AG04450 (cell line): ENCODE measurements around the gene GNAS. TPM values are rescaled to one million over a fixed set of nuclear protein-coding genes. Genes with fewer than 3 reads are reported as not detected.

Source experiments
- CTCF ChIA-PET: fragments of 300-600, 350-600 bp; formaldehyde crosslinking; extraction: SDS; loops from one replicate; lab custom pipeline; 2022; ENCODE audit warnings: antibody characterized with exemption, inconsistent platforms; lab: Charles Lee
- POLR2A ChIA-PET: fragments of 350-600 bp; formaldehyde crosslinking; extraction: SDS; loops from one replicate; lab custom pipeline; 2021; ENCODE audit warnings: antibody characterized with exemption, inconsistent platforms; lab: Yijun Ruan, JAX
- DNase-seq: peaks from one replicate; pipeline ENCODE4 v3.0.0-alpha.2; 2011; ENCODE audit warnings: low read depth, low spot score
- H3K27ac ChIP-seq: one replicate; pipeline ENCODE4 v1.5.1; 2012; ENCODE audit warnings: low read depth, low read length, control low read depth
- H3K27me3 ChIP-seq: one replicate; pipeline ENCODE4 v1.6.0; 2012; ENCODE audit warnings: low read length; ENCODE audit not compliant: control insufficient read depth, insufficient read depth
- H3K4me3 ChIP-seq: 2 replicates; pipeline ENCODE4 v1.5.1; 2011; ENCODE audit warnings: mild to moderate bottlenecking, low read depth, low read length, control low read depth
- H3K9me3 ChIP-seq: 2 replicates; pipeline ENCODE4 v1.5.1; 2012; ENCODE audit warnings: low read length; ENCODE audit not compliant: control insufficient read depth, insufficient read depth
- CTCF ChIP-seq: IDR thresholded peaks from 2 replicates; pipeline ENCODE4 v1.5.1; 2011; ENCODE audit warnings: low read depth, low read length, control low read depth, inconsistent platforms
- polyA plus RNA-seq: library from polyadenylated mRNA; depleted of rRNA; stranded (reverse); fragments of >200 nt; gene quantifications from 2 replicates; pipeline ENCODE4 v1.2.3, GENCODE V29; 2011

GNAS gene
- polyA plus RNA-seq, 1 experiment, result 765 TPM

- POLR2A ChIA-PET, result no interaction called here
- CTCF ChIA-PET, result no interaction called here
- DNase-seq, result no peak
These were observed 15.8 kb upstream of the GNAS start for GRCh38 chr20:58836616-58837204.

GRCh38 chr20:58837717-58838116, 14.8 kb upstream of the GNAS start:
- DNase-seq, result no peak
- CTCF ChIA-PET, result no interaction called here
- H3K27ac ChIP-seq, result no peak overlapping the region

More at GRCh38 chr20:58836616-58837204, 15.8 kb upstream of the GNAS start:
- H3K27ac ChIP-seq, result no peak overlapping the region
- no peak overlapping the region for H3K4me3 ChIP-seq
- H3K9me3 ChIP-seq, result peaks cover 14% of the 10 kb centered on the region; the same call in 1 of the 2 replicates
- peaks cover 25% of the 10 kb centered on the region for H3K27me3 ChIP-seq
- TF ChIP-seq CTCF, result no peak

GRCh38 chr20:58838174-58838573, 14.3 kb upstream of the GNAS start:
- no peak for TF ChIP-seq CTCF
- H3K9me3 ChIP-seq, result peaks cover 17% of the 10 kb centered on the region; the same call in 1 of the 2 replicates
- H3K4me3 ChIP-seq, result no peak overlapping the region
- H3K27me3 ChIP-seq, result peaks cover 33% of the 10 kb centered on the region
- CTCF ChIA-PET, result interaction anchor here (0.7 kb wide), 2 partner anchors 206 to 375 kb away, joined by 8 to 13 read pairs; no protein-coding TSS in a partner anchor
- POLR2A ChIA-PET, result no interaction called here
- no peak overlapping the region for H3K27ac ChIP-seq
- no peak for DNase-seq

More at GRCh38 chr20:58837717-58838116, 14.8 kb upstream of the GNAS start:
- Histone ChIP-seq H3K4me3 (no peak overlapping the region), H3K9me3 (peaks cover 17% of the 10 kb centered on the region; the same call in 1 of the 2 replicates), H3K27me3 (peaks cover 29% of the 10 kb centered on the region)
- POLR2A ChIA-PET, result no interaction called here
- no peak for TF ChIP-seq CTCF

GRCh38 chr20:58839474-58839874, 13.0 kb upstream of the GNAS start:
- TF ChIP-seq CTCF, result peak; percentile 48
- peak overlapping the region; percentile 13; the same call in 1 of the 2 replicates for H3K4me3 ChIP-seq
- peaks cover 17% of the 10 kb centered on the region; the same call in 1 of the 2 replicates for H3K9me3 ChIP-seq
- H3K27me3 ChIP-seq, result peaks cover 42% of the 10 kb centered on the region
- ChIA-PET POLR2A (no interaction called here), CTCF (interaction anchor here (1.0 to 1.1 kb wide), 2 partner anchors 11 to 604 kb away, joined by 3 read pairs; no protein-coding TSS in a partner anchor)
- no peak for DNase-seq
- H3K27ac ChIP-seq, result no peak overlapping the region

GRCh38 chr20:58839991-58840747, 12.3 kb upstream of the GNAS start:
- Histone ChIP-seq H3K27ac (no peak overlapping the region), H3K9me3 (peaks cover 17% of the 10 kb centered on the region; the same call in 1 of the 2 replicates), H3K27me3 (peaks cover 44% of the 10 kb centered on the region), H3K4me3 (no peak overlapping the region)
- CTCF ChIA-PET, result interaction anchor here (1.0 to 1.1 kb wide), 2 partner anchors 11 to 605 kb away, joined by 3 read pairs; no protein-coding TSS in a partner anchor
- DNase-seq, result no peak
- POLR2A ChIA-PET, result no interaction called here
- no peak for TF ChIP-seq CTCF
